HFFc6 (cell line): ENCODE measurements around the gene ZNF775. TPM values are rescaled to one million over a fixed set of nuclear protein-coding genes. Genes with fewer than 3 reads are reported as not detected.

ENCODE experiments used
- DNase-seq: peaks from one replicate; pipeline ENCODE4 v3.0.0-alpha.2; 2018
- H3K27ac Mint-ChIP-seq: 2 replicates; pipeline ENCODE4 v1.8.0; 2020; ENCODE audit warnings: mild to moderate bottlenecking, mixed read lengths
- H3K27me3 Mint-ChIP-seq: 2 replicates; pipeline ENCODE4 v1.8.0; 2021; ENCODE audit warnings: mild to moderate bottlenecking, moderate library complexity, mixed read lengths; ENCODE audit not compliant: insufficient read depth
- H3K36me3 Mint-ChIP-seq: 2 replicates; pipeline ENCODE4 v1.8.0; 2021; ENCODE audit warnings: low read depth, mixed read lengths
- H3K4me1 Mint-ChIP-seq: 2 replicates; pipeline ENCODE4 v1.8.0; 2020; ENCODE audit warnings: low read depth, mixed read lengths
- H3K4me3 Mint-ChIP-seq: 2 replicates; pipeline ENCODE4 v1.8.0; 2020; ENCODE audit warnings: mild to moderate bottlenecking, moderate library complexity, mixed read lengths
- H3K9me3 Mint-ChIP-seq: 2 replicates; pipeline ENCODE4 v1.8.0; 2020; ENCODE audit warnings: mild to moderate bottlenecking, mixed read lengths
- total RNA-seq, 6 experiments: library from RNA; stranded (reverse); fragmentation: NEBNext Ultra II Directional; extraction: Animal tissue kit (Norgen Biotek cat#: 25700); gene quantifications; 2 replicates in 1 of 6; 3 replicates in 5 of 6; pipeline ENCODE4 v1.2.3, GENCODE V29; 2021
- TF ChIP-seq, protein P1 (sequence below): fragments of 200-600 bp; sonication (generic); IDR thresholded peaks from 2 replicates; pipeline ENCODE4 v1.5.0; 2021; ENCODE audit warnings: antibody characterized with exemption, mild to moderate bottlenecking

ZNF775 gene
- total RNA-seq, 6 experiments from 2014 or later = 2.7 to 3.8 (median 2.9) TPM

DNA sequence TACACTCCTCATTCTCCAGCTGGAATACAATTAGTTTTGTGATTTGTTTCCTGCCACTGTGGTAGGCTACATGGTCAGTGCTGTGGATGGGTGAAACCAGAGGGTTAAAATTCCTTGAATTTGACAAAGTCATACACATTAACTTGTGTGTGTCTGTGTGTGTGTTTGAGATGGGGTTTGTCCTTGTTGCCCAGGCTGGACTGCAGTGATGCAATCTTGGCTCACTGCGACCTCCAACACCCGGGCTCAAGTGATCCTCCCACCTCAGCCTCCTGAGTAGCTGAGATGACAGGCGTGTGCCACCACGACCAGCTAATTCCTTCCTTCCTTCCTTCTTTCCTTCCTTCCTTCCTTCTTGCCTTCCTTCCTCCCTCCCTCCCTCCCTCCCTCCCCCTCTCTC, 46.5 kb downstream of the ZNF775 start:
- DNase-seq = no peak
- H3K4me3 Mint-ChIP-seq = no peak overlapping the region
- no peak overlapping the region for H3K27ac Mint-ChIP-seq
- H3K36me3 Mint-ChIP-seq = no peaks in the 10 kb centered on the region
- H3K9me3 Mint-ChIP-seq = no peaks in the 10 kb centered on the region
- H3K4me1 Mint-ChIP-seq = peaks cover 19% of the 10 kb centered on the region
- TF ChIP-seq, protein P1, sequence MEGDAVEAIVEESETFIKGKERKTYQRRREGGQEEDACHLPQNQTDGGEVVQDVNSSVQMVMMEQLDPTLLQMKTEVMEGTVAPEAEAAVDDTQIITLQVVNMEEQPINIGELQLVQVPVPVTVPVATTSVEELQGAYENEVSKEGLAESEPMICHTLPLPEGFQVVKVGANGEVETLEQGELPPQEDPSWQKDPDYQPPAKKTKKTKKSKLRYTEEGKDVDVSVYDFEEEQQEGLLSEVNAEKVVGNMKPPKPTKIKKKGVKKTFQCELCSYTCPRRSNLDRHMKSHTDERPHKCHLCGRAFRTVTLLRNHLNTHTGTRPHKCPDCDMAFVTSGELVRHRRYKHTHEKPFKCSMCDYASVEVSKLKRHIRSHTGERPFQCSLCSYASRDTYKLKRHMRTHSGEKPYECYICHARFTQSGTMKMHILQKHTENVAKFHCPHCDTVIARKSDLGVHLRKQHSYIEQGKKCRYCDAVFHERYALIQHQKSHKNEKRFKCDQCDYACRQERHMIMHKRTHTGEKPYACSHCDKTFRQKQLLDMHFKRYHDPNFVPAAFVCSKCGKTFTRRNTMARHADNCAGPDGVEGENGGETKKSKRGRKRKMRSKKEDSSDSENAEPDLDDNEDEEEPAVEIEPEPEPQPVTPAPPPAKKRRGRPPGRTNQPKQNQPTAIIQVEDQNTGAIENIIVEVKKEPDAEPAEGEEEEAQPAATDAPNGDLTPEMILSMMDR = no peak
- H3K27me3 Mint-ChIP-seq = peaks cover 7% of the 10 kb centered on the region

DNA sequence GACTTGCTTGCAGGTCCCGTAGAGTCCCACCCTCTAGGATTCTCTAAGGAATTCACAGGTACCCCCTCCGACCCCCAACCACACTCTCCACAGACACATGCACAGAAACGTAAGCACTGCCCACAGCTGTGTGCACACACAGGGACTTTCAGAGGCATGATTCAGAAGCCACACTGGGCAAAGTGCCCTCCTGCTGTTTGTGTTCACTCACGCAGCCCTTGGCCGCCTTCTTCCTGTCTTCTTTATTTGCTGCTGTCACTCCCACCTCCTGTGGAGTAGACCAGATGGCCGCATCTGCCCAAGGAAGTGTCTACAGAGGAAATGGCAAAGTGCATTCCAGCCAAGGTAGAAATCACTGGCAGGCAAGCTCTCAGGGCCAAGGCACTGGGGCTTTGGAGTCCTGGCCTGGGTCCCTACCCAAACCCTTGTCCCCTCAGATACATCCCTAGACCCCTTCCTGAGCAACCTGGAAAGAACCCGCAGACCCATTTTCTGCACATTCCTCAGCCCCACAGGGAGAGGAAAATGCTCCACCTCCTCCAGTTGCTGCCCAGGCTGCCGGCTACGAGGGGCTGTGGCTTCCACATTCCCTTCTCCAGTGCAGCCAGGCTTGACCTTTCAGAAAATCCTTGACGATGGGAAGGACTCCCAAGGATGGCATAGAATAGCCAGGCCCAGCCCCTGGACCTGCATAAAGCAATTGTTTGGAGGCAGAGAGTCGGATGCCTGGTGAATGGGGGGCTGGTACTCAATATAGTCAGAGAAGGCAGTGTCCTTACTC, 49.7 kb downstream of the ZNF775 start:
- TF ChIP-seq, protein P1 = no peak

DNA sequence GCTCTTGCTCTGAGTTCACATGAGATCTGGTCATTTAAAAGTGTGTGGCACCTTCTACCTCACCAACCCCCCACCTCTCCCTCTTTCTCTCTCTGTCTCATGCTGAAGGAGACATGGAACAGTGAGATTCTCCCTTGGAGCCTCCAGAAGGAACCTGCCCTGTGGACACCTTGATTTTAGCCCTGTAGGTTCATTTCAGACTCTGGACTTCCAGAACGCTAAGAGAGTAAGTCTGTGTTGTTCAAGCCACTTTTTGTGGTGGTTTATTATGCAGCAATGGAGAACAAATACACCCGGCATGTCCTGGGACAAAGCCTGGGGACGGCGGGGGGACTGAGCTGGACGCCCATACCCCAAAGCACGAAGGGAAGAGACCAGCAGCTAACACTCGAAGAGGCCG, 50.6 kb downstream of the ZNF775 start:
- Mint-ChIP-seq H3K27me3 (peaks cover 10% of the 10 kb centered on the region), H3K27ac (no peak overlapping the region), H3K4me3 (no peak overlapping the region), H3K9me3 (no peaks in the 10 kb centered on the region), H3K36me3 (no peaks in the 10 kb centered on the region), H3K4me1 (peaks cover 11% of the 10 kb centered on the region)
- TF ChIP-seq, protein P1 = no peak
- DNase-seq = no peak

More for the DNA sequence above, 49.7 kb downstream of the ZNF775 start:
- Mint-ChIP-seq H3K9me3 (no peaks in the 10 kb centered on the region), H3K27ac (no peak overlapping the region), H3K27me3 (peaks cover 10% of the 10 kb centered on the region), H3K36me3 (no peaks in the 10 kb centered on the region), H3K4me3 (no peak overlapping the region), H3K4me1 (peaks cover 11% of the 10 kb centered on the region)
- peak; percentile 67 for DNase-seq

DNA sequence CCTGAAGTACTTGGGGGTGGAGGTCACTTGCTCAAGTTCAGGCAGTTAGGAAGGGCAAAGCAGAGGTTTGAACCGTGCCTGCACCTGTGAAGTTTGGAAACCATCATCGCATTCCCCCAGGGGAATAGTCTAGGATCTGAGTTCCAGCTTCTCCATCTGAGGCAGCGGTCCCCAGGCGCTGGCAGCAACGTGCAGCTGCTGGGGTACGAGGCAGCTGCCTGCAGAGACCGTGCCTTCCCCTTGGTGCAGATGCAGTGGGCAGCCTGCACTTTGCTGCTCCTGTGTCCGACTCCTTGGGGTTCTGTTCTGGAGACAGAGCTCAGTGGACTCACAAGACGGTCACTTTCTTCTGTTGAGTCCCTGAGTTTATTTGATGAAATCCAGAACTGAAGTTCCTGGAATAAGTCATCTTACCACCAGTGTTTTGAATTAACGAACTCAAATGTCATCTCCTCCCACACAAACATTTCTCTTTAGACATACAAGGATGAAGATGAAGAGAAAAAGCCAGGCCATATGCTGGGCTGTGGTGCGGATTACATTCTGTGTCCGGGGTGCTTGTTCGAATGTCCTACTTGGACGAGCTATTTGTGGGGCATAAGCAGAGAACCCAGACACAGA, 51.4 kb downstream of the ZNF775 start:
- Mint-ChIP-seq H3K27ac (no peak overlapping the region), H3K27me3 (peaks cover 10% of the 10 kb centered on the region), H3K36me3 (no peaks in the 10 kb centered on the region), H3K4me1 (peaks cover 11% of the 10 kb centered on the region), H3K9me3 (no peaks in the 10 kb centered on the region), H3K4me3 (no peak overlapping the region)
- TF ChIP-seq, protein P1 = no peak
- DNase-seq = no peak

DNA sequence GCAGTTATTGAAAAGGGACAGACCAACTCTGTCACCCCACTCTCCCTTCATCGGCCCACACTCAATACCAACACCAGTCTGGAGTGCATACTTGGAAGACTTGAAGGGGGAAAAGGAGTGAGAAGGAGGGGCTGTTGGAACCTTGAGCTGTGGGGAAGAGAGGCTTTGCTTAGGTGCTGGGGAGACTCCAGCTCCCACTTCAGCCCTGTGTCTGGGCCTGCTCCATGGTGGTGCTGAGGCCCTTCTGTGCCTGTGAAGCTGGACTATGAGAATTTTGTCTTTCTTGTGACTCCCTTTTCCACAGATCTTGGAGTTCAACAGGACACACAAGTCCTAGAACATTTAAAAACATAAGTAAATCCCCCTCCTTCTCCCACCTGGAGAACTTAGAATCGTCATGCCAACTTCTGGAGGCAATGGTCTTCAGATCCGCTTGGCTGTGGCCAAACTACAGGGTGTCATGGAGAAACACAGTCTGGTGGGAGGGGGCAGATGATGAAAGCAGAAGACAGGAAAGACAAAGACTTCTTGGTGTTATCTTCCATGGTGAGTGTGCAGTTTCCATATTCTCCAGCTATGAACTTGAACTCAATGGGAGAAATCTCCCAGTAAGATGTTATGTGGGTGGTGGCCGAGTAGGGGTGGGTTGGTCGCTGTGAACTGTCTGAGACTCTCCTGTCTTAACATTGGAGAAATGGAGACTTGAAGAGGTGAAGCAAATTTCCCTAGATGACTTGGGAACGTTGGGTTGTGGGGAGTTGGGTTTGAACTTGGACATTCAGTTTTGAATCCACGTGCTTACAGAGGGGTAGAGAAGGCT, 52.9 kb downstream of the ZNF775 start:
- Mint-ChIP-seq H3K36me3 (no peaks in the 10 kb centered on the region), H3K4me3 (no peak overlapping the region), H3K27ac (no peak overlapping the region), H3K9me3 (no peaks in the 10 kb centered on the region), H3K4me1 (peaks cover 11% of the 10 kb centered on the region), H3K27me3 (peaks cover 10% of the 10 kb centered on the region)
- TF ChIP-seq, protein P1 = no peak
- DNase-seq = no peak
